Adrenal gland (tissue), 12 donors: ENCODE measurements around the gene ZWILCH. TPM values are rescaled to one million over a fixed set of nuclear protein-coding genes. Genes with fewer than 3 reads are reported as not detected.

Experiments used
- DNase-seq, 7 donors: peaks; one replicate each; pipeline ENCODE4 v3.0.0-alpha.2; 2019 to 2020
- H3K27ac ChIP-seq, 5 donors: fragments of 200-600 bp; sonication (generic) in 4 of 5; 1 replicate in 3 of 5; 2 replicates in 2 of 5; pipeline versions ENCODE4 v1.5.1 to v1.8.0; 2016 to 2020; ENCODE audit warnings: mild to moderate bottlenecking in 1 of 5
- H3K27me3 ChIP-seq: fragments of 200-600 bp; 2 replicates; pipeline ENCODE4 v1.8.0; 2021
- H3K36me3 ChIP-seq, 2 donors: fragments of 200-600 bp; replicated peaks in 1 of 2; 1 replicate in 1 of 2; 2 replicates in 1 of 2; pipeline versions ENCODE4 v1.5.1 to v1.8.0; 2018 to 2022
- H3K4me1 ChIP-seq, 2 donors: fragments of 200-600 bp; replicated peaks in 1 of 2; 1 replicate in 1 of 2; 2 replicates in 1 of 2; pipeline versions ENCODE4 v1.5.1 to v1.8.0; 2018 to 2021
- H3K4me3 ChIP-seq, 4 donors: fragments of 200-600 bp; sonication (generic) in 3 of 4; one replicate each; pipeline ENCODE4 v1.5.1; 2016 to 2018
- H3K9me3 ChIP-seq, 3 donors: fragments of 200-600 bp; sonication (generic) in 1 of 3; replicated peaks in 1 of 3; 1 replicate in 2 of 3; 2 replicates in 1 of 3; pipeline versions ENCODE4 v1.5.1 to v1.8.0; 2016 to 2021
- POLR2A ChIP-seq, 2 donors: fragments of 450-650 bp; IDR thresholded peaks; one replicate each; pipeline ENCODE4 v1.6.1; 2017; ENCODE audit warnings: antibody characterized with exemption in 2 of 2, mild to moderate bottlenecking in 2 of 2, moderate library complexity in 1 of 2
- WGBS, 4 donors: extraction: QIAGEN DNeasy Blood & Tissue Kit in 2 of 4; methylation state at CpG; one replicate each; pipeline versions ENCODE4 v1.1.5 to v1.1.7; 2013 to 2017; 5-methylcytosine and 5-hydroxymethylcytosine counted together
- intact Hi-C, 2 donors: fragments of 100-400 bp; cut with DNase I; formaldehyde crosslinking; loops; one replicate each; pipeline versions ENCODE4 v1.14.1 to v1.15.0; 2022 to 2023
- polyA plus RNA-seq, 3 donors: library from polyadenylated mRNA; stranded (reverse); fragments of 200-250 nt in 2 of 3; fragments of 350-450 nt in 1 of 3; fragmentation: Illumina TruSeq in 1 of 3; extraction: RNeasy Lipid Tissue Mini Kit (QIAGEN cat#74804) in 1 of 3; gene quantifications; one replicate each; pipeline ENCODE4 v1.2.3, GENCODE V29; 2013 to 2014
- total RNA-seq, 9 donors: library from RNA; depleted of rRNA in 4 of 9; stranded (reverse); fragments of >200 nt in 4 of 9; fragments of 120-200 nt in 1 of 9; fragmentation: NEBNext Ultra II Directional in 1 of 9; extraction: Animal tissue kit (Norgen Biotek cat#: 25700) in 1 of 9; gene quantifications; one replicate each; pipeline versions ENCODE4 v1.1.0 to v1.2.4, GENCODE V29; 2013 to 2023
- TF ChIP-seq, protein P1 (sequence below), 6 experiments: fragments of 450-650 bp in 4 of 6; fragments of 200-600 bp in 2 of 6; sonication (generic) in 1 of 6; IDR thresholded peaks; 1 replicate in 5 of 6; 2 replicates in 1 of 6; pipeline versions ENCODE4 v1.5.1 to v1.8.0; 2016 to 2021; ENCODE audit warnings: antibody characterized with exemption in 6 of 6, mild to moderate bottlenecking in 2 of 6, moderate library complexity in 1 of 6
- donor health status: healthy with polysubstance abuse.
- donor health status: Bipolar disorder and iron deficiency.
- donor health status: DM: yes; HTN: yes; CAD: no.
- donor health status: DM: no; HTN: no; CAD: no.
- donor health status: DM: no; HTN: no; CAD: no.
- donor health status: DM: yes; HTN: yes; CAD: no.

ZWILCH gene
- total and polyA plus RNA-seq, 12 donors: 1.1 to 11.4 (median 3.8) TPM

DNA sequence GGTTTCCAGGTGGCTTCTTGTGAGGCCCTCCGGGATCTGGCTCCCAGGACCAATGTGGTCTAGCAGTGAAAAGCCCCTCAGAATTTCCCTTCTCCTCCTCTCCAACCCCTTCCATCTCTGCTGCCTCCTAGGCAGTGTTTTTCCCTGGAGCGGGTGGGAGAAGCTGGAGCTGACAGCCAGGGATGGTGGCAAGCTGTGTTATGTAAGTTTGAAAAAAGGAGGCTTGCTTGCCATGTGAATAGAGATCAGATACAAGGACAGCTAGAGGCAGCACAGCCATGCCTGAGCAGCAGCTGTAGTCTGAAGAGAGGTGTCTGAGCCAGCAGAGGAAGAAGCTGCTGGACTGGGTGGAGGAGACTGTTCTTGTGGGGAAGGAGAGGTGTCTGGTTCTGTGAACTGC, 28.1 kb upstream of the ZWILCH start:
- WGBS, 4 donors: 92 to 100% (median 93%) methylated on average over 2 of the region's 2 CpGs
- Histone ChIP-seq H3K9me3 (no peaks in the 10 kb centered on the region), H3K27ac (no peak overlapping the region), H3K27me3 (no peaks in the 10 kb centered on the region), H3K36me3 (no peaks in the 10 kb centered on the region), H3K4me3 (no peak overlapping the region), H3K4me1 (peaks cover 0 to 13% of the 10 kb centered on the region in 2 donors)
- no peak for DNase-seq
- TF ChIP-seq, protein P1, sequence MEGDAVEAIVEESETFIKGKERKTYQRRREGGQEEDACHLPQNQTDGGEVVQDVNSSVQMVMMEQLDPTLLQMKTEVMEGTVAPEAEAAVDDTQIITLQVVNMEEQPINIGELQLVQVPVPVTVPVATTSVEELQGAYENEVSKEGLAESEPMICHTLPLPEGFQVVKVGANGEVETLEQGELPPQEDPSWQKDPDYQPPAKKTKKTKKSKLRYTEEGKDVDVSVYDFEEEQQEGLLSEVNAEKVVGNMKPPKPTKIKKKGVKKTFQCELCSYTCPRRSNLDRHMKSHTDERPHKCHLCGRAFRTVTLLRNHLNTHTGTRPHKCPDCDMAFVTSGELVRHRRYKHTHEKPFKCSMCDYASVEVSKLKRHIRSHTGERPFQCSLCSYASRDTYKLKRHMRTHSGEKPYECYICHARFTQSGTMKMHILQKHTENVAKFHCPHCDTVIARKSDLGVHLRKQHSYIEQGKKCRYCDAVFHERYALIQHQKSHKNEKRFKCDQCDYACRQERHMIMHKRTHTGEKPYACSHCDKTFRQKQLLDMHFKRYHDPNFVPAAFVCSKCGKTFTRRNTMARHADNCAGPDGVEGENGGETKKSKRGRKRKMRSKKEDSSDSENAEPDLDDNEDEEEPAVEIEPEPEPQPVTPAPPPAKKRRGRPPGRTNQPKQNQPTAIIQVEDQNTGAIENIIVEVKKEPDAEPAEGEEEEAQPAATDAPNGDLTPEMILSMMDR (IDR thresholded peaks at IDR 0.05): no peak
- TF ChIP-seq POLR2A (IDR thresholded peaks at IDR 0.05): no peak
- intact Hi-C loops: no loop called here

DNA sequence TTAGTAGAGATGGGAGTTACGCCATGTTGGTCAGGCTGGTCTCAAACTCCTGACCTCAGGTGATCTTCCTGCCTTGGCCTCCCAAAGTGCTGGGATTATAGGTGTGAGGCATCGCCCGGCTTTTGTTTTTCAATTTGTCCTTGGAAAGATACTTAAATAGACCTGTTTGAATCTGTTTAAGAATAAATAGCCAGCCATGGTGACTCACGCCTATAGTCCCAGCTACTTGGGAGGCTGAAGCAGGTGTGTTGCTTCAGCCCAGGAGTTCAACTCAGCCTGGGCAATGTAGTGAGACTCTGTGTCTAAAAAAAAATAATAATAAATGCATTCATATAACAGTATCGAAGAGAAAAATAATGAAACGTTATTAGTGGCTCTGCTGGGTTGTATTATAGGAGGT, 24.9 kb upstream of the ZWILCH start:
- Histone ChIP-seq H3K4me1 (no peaks in the 10 kb centered on the region), H3K27ac (no peak overlapping the region), H3K36me3 (no peaks in the 10 kb centered on the region), H3K4me3 (no peak overlapping the region), H3K9me3 (no peaks in the 10 kb centered on the region), H3K27me3 (no peaks in the 10 kb centered on the region)
- no peak for TF ChIP-seq POLR2A (IDR thresholded peaks at IDR 0.05)
- TF ChIP-seq, protein P1 (IDR thresholded peaks at IDR 0.05): no peak
- WGBS, 4 donors: 80 to 93% (median 88%) methylated on average over 6 of the region's 6 CpGs
- intact Hi-C loops: no loop called here
- no peak for DNase-seq

DNA sequence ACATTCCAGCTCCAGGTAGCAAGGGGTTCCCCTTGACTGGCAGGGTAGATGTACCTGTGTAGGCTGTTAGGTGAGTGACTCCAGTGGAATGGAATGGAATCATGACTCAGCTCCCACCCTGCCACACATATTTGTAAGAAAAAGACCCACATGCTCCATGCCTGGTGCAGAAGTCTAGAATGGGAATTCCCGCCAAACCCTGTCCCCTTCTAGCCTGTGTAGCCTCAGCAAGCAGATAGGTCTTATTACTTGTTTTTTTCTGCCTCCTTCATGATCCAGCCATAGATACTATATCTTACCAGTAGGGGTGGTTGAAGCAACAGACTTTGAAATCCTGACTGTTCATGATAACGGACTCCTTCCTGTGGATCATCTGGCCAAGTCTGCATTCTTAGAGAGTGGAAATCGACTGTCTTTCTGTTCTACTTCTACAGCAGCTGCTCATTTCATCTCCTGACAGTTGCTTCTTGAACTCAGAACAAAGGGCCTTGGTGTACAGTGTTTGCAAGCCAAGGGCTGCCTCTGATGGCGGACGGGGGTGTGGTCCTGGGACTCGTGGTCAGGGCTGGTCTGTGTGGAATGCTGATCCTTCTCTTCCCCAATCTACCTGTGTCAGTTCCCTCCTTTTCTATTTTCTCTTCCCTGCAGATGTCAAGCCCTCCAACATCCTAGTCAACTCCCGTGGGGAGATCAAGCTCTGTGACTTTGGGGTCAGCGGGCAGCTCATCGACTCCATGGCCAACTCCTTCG, 23.8 kb upstream of the ZWILCH start:
- intact Hi-C loops: no loop called here
- Histone ChIP-seq H3K4me3 (no peak overlapping the region), H3K4me1 (no peaks in the 10 kb centered on the region), H3K27me3 (no peaks in the 10 kb centered on the region), H3K36me3 (no peaks in the 10 kb centered on the region), H3K9me3 (no peaks in the 10 kb centered on the region), H3K27ac (no peak overlapping the region)
- DNase-seq: no peak
- 85 to 93% (median 91%) methylated on average over 10 of the region's 10 CpGs for WGBS, 4 donors
- TF ChIP-seq POLR2A (IDR thresholded peaks at IDR 0.05): no peak
- TF ChIP-seq, protein P1 (IDR thresholded peaks at IDR 0.05): no peak

DNA sequence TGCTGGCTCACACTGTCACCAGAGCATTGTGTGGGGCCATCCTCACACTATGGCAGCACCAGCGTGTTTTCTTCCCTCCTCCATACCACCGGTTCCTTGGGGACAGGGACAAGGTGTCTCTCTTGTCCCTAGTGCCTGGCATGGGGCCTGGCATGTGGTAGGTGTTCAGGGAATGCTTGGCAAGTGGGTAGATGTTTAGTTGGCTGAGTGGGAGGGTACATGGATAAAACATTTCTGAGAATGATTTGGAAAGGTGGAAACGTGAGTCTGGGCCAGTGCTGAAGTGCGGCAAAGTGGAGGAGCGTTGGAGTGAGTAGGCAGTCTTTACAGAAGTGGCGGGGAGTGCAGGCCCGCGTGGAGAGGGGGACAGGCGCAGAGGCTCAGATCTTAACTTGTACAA, 22.6 kb upstream of the ZWILCH start:
- 92 to 95% (median 94%) methylated on average over 9 of the region's 9 CpGs for WGBS, 4 donors
- TF ChIP-seq, protein P1 (IDR thresholded peaks at IDR 0.05): no peak
- TF ChIP-seq POLR2A (IDR thresholded peaks at IDR 0.05): no peak
- Histone ChIP-seq H3K4me1 (no peaks in the 10 kb centered on the region), H3K4me3 (no peak overlapping the region), H3K9me3 (no peaks in the 10 kb centered on the region), H3K36me3 (peaks cover 0 to 5% of the 10 kb centered on the region in 2 donors), H3K27ac (no peak overlapping the region), H3K27me3 (no peaks in the 10 kb centered on the region)
- no peak for DNase-seq
- intact Hi-C loops: no loop called here
